NCI-H2196 treated with DMSO at 0.1 percent for 48 hours (cell line): ENCODE results near the gene OBSCN.

Source experiments
- DNase-seq: peaks from one replicate; lab custom pipeline; 2025; ENCODE audit not compliant: unreplicated experiment; lab: John Stamatoyannopoulos, UW

OBSCN gene

DNA sequence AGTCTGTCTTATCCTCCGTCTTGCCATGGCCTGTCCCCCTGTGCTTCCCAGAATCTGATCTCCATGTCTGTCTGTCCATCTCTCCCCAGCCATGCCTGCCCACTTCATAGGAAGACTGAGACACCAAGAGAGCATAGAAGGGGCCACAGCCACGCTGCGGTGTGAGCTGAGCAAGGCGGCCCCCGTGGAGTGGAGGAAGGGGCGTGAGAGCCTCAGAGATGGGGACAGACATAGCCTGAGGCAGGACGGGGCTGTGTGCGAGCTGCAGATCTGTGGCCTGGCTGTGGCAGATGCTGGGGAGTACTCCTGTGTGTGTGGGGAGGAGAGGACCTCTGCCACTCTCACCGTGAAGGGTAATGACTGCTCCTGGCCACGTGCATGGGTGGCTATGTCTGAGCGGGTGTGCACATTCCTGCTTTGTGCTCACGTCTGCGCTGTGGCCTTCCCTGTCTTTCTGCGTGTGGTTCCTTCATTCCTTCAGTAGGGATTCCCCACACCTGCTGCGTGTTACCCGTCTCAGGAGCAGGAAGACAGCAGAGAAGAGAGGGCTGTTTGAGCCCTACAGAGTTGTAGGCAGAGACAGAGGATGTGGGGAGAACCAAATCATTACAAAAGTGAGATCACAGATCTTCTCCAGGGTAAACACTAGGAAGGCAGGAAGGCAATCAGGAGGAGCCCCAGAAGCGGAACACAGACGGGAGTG, 80.8 kb downstream of the OBSCN start:
- DNase-seq = no peak

DNA sequence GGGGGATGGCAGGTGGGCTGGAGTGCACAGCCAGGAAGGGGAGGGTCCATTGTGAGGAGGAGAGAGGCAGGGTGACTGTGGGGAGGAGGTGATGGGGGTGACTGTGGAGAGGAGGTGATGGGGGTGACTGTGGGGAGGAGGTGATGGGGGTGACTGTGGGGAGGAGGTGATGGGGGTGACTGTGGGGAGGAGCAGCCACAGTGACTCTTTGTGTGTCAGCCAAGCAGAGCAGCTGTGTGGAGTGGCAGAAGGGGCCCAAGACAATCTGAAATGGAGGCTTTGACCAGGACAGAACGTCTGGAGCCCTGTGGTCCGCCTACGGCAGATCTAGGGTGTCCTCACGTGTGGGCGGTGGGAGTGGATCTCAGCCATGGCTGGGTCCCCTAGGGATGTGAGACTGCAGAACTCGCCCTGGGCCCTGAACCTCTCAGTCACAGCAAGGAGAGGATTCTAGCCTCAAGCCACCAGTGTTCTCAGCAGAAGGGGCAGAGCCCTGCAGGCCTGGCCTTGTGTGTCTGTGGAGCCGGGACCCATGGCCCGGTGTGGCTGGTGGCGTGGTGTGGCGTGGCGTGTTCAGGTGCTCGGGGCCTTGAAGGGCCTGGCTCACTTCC, 81.5 kb downstream of the OBSCN start:
- no peak for DNase-seq

DNA sequence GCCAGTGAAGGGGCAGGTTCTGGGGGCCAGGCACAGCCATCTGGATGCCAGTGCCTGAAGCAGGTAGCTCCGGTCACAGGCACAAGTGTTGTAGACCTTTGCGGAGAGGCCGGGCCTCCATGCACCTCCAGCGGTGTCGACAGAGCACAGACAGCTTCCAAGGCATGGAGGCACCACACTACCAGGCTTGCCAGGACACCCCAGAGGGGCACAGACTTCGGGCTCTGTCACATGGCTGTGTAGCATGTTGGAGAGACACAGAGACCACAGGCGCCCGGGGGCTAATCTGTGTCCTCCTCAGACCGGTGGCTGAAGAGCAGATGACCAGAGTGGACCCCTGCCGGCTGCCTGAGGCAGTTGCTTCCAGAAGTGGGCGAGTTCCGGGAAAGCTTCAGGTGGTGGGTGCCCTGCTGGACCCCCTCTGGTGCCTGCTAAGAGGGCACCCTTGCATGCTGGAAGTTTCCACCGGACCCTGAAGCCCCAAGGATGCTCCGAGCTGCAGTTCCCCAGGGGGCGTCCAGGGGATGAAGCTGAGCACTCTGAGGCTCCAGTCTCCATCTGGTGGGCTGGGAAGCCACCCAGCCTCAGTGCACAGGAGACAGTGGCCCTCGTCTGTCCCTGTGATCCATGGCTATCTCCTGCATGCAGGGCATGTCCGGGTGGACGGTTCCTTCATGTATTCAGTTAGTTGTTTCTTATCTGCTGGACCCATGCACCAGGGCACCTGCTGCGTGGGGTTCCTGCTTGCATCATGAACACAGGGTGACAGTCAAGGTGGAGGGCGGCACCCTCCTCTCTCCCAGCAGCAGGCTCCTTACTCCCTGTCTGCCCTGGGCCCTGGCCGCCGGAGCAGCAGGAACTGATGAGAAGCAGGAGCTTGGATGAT, 82.4 kb downstream of the OBSCN start:
- DNase-seq = no peak

DNA sequence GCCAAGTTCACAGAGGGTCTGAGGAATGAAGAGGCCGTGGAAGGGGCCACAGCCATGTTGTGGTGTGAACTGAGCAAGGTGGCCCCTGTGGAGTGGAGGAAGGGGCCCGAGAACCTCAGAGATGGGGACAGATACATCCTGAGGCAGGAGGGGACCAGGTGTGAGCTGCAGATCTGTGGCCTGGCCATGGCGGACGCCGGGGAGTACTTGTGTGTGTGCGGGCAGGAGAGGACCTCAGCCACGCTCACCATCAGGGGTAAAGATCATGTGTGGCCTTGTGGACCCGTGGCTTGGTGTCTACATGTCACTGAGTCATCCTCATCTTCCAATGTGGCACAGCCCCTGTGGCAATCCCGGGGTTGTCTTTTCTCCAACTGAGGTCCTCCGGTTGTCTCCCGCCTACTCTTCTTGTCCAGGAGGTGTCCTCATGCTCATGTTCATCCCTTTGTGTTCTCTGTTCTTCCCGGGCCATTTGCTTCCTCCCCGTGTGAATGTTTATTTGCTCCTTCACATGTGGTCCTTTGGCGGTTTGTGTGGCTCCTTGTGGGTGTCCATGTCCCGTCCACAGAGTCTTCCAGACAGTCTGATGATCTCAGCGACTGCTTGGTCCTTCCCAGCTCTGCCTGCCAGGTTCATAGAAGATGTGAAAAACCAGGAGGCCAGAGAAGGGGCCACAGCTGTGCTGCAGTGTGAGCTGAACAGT, 84.2 kb downstream of the OBSCN start:
- DNase-seq = no peak

DNA sequence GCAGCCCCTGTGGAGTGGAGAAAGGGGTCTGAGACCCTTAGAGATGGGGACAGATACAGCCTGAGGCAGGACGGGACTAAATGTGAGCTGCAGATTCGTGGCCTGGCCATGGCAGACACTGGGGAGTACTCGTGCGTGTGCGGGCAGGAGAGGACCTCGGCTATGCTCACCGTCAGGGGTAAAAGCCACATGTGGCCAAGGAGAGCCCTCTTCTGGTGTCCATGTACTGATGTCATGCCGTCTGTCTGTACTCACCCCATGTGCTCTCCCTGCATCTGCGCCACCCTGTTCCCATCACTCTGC, 84.7 kb downstream of the OBSCN start:
- DNase-seq = no peak

DNA sequence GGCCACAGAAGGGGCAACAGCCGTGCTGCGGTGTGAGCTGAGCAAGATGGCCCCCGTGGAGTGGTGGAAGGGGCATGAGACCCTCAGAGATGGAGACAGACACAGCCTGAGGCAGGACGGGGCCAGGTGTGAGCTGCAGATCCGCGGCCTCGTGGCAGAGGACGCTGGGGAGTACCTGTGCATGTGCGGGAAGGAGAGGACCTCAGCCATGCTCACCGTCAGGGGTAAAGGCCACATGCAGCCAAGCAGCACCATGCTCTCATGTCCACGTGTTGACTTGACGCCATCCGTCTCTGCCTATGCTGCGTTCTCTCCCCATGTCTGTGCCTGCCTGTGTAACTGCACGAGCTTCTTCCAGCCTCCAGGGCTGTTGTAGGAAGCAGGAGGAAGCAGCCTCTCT, 85.5 kb downstream of the OBSCN start:
- no peak for DNase-seq

DNA sequence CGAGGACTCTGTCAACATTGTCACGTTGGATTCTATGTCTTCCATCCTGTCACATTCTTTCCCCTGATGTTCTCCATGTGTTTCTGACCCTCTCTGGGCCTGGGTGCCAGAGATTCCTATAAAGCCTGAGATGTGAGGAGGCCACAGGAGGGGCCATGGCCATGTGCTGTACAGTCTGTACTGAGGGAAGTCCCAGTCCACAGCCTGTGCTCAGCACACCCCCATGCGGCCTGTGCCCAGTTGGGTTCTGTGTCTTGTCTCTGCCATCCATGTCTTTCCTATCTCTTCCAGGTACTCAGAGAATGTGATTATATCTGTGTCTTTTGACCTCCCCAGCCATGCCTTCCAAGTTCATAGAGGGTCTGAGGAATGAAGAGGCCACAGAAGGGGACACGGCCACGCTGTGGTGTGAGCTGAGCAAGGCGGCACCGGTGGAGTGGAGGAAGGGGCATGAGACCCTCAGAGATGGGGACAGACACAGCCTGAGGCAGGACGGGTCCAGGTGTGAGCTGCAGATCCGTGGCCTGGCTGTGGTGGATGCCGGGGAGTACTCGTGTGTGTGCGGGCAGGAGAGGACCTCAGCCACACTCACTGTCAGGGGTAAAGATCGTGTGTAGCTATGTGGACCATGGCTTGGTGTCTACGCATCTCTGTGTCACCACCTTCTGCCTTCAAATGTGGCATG, 86.1 kb downstream of the OBSCN start:
- DNase-seq = no peak

DNA sequence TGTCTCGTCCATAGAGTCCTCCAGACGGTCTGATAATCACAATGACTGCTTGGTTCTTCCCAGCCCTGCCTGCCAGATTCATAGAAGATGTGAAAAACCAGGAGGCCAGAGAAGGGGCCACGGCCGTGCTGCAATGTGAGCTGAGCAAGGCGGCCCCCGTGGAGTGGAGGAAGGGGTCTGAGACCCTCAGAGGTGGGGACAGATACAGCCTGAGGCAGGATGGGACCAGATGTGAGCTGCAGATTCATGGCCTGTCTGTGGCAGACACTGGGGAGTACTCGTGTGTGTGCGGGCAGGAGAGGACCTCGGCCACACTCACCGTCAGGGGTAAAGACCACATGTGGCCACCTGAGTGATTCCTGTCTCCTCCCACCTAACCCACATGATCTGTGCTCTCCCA, 86.9 kb downstream of the OBSCN start:
- DNase-seq = no peak

DNA sequence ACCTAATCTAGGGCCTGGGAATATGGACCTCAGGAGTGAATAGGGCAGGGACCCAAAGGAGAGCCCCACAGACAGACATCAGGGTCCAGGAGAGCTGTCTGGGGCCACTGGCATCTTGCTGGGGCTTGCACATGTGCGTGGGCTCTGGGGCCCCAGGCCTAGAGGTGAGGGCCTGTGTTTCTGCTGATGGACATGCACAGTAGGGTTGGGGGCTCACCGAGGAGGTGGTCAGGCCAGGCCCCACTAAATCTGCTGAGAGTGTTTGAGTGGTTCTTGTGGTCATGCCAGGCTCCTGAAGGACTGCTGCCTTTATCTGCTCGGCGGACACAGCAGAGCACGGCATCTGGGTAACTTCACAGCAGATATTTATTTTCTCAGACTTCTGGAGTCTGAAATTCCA, 87.4 kb downstream of the OBSCN start:
- no peak for DNase-seq

DNA sequence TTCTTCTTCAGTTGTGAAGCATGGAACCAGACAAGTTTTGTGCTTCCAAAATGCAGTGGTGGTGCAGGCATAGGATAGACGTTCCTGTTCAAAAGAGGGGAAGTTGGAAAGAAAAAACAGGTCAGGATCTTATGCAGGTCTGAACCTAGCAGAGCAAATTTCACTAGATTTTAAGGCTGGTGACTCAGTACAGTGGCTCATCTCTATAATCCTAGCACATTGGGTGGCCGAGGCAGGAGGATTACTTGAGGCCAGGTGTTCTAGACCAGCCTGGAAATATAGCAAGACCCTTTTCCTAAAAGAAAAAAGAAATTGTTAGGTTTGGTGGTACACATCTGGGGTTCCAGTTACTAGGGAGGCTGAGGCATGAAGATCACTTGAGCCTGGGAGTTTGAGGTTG, 88.1 kb downstream of the OBSCN start:
- DNase-seq = no peak

DNA sequence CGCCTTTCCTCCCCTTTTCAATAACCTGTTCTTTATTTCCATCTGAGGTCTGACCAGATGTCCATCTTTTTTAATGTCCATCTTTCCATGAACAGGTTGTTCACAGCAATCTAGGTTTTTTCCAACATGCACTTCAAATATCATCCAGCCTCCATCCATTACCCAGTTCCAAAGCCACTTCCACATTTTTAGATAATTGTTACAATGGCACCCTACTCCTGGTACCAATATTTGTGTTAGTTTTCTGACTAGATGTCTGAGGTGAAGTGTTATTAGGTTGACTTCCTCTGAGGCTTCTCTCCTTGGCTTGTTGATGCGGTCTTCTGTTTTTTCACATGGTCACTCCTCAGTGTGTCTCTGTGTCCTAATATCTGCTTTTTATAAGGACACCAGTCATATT, 89.4 kb downstream of the OBSCN start:
- DNase-seq = no peak

DNA sequence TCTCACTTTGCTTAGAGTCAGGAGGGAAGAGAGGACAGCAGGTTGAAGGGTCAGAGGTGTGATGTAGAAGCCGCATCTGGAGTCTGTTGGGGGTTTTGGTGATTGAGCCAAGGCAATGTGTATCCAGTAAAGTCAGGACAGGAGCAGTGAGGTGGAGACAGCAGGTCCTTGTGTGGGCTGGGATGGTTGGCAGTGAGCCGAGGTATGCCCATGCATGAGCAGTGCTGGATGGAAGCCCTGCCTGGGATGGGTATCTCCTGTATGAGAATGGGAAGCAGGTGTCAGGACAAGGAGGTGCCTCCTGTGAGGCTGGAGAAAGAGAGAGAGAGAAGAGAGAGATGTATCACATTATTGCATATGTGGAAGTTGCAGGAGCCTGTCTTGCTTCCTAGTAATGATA, 90.0 kb downstream of the OBSCN start:
- no peak for DNase-seq

DNA sequence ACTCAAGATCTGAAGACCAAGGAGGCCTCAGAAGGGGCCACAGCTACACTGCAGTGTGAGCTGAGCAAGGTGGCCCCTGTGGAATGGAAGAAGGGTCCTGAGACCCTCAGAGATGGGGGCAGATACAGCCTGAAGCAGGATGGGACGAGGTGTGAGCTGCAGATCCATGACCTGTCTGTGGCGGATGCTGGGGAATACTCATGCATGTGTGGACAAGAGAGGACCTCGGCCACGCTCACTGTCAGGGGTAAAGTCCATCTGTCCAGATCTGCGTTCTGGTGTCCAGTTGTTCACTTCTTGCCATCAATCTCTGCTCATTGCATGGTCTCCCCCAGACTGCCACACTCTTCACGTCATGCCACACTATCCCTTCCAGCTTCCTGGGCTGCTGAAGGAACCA, 90.6 kb downstream of the OBSCN start:
- no peak for DNase-seq

DNA sequence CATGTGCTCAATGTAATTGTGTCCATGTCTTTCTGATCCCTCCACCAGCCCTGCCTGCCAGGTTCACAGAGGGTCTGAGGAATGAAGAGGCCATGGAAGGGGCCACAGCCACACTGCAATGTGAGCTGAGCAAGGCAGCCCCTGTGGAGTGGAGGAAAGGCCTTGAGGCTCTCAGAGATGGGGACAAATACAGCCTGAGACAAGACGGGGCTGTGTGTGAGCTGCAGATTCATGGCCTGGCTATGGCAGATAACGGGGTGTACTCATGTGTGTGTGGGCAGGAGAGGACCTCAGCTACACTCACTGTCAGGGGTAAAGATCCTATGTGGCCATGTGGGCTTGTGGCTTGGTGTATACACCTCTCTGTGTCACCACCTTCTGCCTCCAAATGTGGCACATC, 91.4 kb downstream of the OBSCN start:
- no peak for DNase-seq

DNA sequence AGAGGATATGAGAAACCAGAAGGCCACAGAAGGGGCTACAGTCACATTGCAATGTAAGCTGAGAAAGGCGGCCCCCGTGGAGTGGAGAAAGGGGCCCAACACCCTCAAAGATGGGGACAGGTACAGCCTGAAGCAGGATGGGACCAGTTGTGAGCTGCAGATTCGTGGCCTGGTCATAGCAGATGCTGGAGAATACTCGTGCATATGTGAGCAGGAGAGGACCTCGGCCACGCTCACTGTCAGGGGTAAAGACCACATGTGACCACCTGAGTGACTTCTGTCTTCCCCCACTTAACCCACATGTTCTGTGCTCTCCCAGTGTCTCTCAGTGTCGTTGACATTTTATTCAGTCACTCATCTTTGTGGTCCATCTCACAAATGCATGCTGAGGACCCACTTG, 92.1 kb downstream of the OBSCN start:
- no peak for DNase-seq

DNA sequence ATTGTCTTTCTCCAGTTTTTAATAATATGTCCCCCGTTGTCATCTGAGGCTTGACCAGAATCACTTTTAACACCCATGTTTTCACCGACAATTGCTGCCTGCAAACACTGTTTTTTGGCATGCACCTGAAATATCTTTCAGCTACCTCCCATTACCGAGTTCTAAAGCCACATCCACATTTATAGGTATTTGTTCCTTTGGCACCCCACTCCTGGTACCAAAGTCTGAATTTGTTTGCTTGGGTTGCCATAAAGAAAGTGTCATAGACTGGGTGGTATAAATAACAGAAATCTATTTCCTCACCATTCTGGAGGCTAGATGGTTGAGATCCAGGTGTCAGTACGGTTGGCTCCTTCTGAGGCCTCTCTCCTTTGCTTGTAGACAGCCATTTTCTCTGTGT, 94.2 kb downstream of the OBSCN start:
- no peak for DNase-seq

DNA sequence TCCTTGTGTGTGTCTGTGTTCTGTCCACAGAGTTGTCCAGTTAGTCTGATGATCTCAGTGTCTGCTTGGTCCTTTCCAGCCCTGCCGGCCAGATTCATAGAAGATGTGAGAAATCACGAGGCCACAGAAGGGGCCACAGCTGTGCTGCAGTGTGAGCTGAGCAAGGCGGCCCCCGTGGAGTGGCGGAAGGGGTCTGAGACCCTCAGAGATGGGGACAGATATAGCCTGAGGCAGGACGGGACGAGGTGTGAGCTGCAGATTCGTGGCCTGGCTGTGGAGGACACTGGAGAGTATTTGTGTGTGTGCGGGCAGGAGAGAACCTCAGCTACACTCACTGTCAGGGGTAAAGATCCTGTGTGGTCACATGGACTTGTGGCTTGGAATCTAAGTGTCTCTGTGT, 95.8 kb downstream of the OBSCN start:
- no peak for DNase-seq

DNA sequence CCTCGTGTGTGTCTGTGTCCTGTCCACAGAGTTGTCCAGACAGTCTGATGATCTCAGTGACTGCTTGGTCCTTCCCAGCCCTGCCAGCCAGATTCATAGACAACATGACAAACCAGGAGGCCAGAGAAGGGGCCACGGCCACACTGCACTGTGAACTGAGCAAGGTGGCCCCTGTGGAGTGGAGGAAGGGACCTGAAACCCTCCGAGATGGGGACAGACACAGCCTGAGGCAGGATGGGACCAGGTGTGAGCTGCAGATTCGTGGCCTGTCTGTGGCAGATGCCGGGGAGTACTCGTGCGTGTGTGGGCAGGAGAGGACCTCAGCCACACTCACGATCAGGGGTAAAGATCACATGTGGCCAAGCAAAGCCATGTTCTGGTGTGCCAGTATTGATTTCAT, 96.4 kb downstream of the OBSCN start:
- DNase-seq = no peak

DNA sequence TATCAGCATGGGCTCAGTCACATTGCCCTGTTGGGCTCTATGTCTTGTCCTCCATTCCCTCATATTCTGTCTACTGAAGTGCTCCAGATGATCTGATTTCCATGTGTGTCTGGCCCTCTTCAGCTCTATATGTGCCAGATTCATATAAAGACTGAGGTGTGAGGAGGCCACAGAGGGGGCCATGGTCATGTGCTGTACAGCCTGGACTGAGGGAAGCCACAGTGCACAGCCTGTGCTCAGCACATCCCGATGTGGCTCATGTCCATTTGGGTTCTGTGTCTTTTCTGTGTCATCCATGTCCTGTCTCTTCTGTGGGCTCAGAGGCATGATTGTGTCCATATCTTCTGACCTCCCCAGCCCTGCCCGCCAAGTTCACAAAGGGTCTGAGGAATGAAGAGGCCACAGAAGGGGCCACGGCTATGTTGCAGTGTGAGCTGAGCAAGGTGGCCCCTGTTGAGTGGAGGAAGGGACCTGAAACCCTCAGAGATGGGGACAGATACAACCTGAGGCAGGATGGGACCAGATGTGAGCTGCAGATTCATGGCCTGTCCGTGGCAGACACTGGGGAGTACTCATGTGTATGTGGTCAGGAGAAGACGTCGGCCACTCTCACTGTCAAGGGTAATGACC, 97.0 kb downstream of the OBSCN start:
- no peak for DNase-seq

DNA sequence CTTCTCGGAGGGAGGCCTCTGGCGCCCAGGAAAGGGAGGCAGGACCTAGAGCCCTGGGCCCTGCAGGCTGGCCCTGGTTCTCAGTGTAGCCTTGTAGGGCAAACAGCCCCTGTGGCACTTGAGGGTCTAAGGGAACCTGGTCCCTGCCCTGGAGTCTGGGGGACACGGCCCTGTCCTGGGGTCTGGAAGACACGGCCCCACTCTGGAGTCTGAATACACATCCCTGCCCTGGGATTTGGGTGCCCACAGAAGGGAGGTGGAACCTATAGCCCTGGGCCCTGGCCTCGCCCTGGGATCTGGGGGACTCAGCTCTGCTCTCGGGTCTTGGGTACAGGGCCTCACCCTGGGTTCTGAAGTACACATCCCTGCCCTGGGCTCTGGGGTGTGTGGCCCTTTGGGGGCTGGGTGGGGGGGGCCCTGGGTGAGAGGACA, 97.9 kb downstream of the OBSCN start:
- DNase-seq = no peak
